ENCODE results near the gene BDH1. TPM values are rescaled to one million over a fixed set of nuclear protein-coding genes. Genes with fewer than 3 reads are reported as not detected.

The BDH1 gene
- total RNA-seq, 1 donor from 2014 or later, result 78.4 TPM

DNA sequence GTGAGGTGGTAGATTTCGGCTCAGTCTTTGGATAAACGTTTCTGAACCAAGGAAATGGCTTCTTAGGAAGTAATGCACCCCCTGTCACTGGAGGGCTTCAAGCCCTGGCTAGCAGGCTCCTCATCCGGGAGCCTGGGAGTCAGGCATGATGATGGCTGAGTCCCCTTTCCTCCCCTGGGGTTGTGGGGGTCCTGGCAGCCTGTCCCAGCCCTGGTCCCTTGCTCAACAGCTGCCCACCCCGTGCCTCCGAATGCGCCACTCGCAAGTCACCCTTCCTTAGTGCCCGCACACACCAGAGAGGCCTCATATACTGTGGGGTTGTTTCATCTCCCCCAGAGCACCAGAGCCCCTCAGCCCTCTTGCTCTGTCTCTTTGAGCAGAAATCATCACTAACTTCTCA lies 48.2 kb downstream of the BDH1 start:
- intact Hi-C loops (cut with micrococcal nuclease), result no loop called here

DNA sequence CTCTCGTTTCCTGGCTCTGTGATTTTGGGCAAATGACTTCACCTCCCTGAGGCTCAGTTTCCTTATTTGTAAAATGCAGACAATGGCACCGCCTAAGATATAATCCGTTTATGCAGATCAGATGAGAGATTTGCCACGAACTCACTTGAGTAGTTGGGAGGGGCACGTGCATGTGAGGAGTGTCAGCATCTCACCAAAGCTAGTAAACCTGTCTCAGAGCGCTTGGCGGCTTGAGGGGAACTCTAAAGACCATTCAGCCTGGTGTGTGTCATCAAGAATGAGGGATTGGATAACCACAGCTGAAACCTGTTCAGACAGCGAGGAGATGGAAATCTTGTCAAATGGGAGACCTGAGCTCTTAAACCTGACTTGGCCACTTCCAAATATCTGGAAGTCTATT lies 48.7 kb downstream of the BDH1 start:
- intact Hi-C loops (cut with micrococcal nuclease), result no loop called here

DNA sequence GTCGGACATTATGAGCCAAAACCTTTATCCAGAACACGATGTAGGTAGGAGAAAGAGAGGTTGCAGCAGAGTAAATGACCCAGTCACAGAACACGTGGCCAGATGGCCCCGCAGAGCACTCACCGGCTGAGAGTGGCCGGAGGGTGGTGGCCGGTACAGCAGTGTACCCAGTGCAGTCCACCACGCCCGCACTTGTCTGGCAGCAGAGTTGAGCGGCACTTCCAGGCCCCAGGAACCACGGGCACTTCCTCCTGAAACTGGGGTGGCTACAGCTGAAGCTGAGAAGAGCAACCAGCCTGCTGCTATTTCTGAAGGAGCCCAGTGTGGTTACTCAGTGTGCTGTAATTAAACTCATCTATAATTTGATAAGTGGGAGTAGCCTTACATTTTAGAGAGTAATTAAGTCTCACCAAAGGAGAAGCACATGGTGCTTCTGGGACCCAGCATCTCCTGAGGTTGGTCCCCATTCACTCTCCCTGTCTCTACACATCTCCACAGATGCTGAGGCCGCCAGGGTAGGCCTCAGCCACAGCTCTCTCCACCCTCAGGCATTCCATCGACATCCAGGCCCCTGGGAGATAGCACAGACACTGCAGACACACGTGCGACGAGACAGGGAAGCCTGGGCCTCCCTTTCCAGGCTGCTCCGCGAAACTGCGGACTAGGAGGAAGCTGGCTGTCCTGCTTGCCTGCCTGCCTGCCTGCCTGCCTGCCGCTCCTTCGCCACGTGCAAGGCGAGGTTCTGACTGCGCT lies 49.8 kb downstream of the BDH1 start:
- intact Hi-C loops (cut with micrococcal nuclease), result no loop called here

GRCh38 chr3:197504641-197505121 lies 51.1 kb downstream of the BDH1 start:
- intact Hi-C loops (cut with micrococcal nuclease), result no loop called here

DNA sequence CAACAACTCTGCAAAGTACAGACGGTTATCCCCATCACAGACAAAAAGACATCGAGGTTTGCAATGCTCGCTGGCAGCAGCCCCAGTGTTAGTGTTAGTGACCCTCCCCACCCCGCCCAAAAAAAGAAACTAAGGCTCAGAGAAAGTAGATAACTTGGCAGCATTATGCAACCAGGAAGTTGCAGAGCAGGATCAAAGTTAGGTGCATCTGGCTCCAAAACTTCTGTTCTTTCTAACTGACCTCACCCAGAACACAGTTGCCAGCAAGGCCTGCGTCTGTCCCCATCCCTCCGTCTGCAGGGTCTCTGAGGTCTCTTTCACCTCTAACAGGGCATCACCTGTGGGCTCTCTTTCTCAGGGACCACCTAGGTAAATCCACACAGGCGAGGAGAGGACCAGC lies 51.5 kb downstream of the BDH1 start:
- intact Hi-C loops (cut with micrococcal nuclease), result no loop called here

DNA sequence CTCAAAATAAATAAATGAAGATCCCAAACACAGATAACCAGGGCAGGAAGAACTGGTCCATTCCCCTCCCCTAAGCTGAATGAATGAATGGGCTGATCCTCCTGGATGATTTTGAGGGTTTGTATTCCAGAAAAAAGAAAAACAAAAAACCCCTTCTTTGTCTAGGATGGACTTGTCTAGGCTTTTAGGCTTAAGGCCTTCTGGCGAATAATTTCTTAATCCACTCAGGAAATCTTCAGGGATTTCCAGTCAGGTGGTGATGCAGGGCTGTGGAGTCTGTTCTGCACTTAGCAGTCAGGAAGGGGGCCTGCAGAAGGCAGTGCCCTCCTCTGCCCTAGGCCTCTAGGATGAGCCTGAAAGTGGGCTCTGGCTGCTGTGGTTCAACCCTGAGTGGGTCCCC lies 52.1 kb downstream of the BDH1 start:
- intact Hi-C loops (cut with micrococcal nuclease), result loop anchor here (2.0 kb wide), 1 partner anchor 279 kb away; no protein-coding TSS in a partner anchor

GRCh38 chr3:197501879-197502620 lies 53.7 kb downstream of the BDH1 start:
- intact Hi-C loops (cut with micrococcal nuclease), result loop anchor here (2.0 kb wide), 1 partner anchor 277 kb away; no protein-coding TSS in a partner anchor

GRCh38 chr3:197501496-197501878 lies 54.3 kb downstream of the BDH1 start:
- intact Hi-C loops (cut with micrococcal nuclease), result no loop called here

DNA sequence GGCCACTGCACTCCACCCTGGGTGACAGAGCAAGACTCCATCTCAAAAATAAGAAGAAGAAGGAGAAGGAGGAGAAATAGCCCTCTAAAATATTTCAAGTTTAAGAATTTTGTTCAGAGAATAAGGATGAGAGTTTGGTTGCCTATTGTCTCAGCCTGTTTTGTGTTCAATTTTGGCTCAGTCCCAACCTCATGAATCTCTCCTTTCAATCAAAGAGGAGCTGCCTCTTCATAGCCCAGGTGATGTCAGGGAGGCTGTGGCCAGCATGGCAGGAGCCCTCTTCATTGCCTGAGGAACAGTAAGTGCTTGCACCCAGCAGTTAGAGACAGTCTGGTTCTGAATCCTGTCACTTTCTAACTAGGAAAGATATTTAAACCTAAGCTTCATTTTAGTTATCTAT lies 55.0 kb downstream of the BDH1 start:
- intact Hi-C loops (cut with micrococcal nuclease), result no loop called here

DNA sequence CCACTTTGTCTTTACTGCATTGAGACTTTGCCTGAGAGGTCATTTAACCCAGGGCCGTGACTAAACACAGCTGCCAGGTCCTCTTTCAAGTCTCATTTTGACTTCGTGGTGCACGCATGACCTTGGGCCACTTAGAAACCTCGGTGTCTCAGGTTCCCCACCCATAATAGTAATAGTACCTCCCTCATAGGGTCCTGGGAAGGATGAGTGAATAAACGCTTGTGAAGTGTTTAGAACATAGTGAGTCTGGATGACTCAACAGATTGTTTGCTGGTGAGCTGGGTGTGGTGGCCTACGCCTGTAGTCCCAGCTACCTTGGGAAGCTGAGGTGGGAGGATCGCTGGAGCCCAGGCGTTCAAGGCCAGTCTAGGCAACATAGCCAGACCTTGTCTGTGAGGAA lies 56.3 kb downstream of the BDH1 start:
- intact Hi-C loops (cut with micrococcal nuclease), result no loop called here

GRCh38 chr3:197498499-197499241 lies 57.1 kb downstream of the BDH1 start:
- intact Hi-C loops (cut with micrococcal nuclease), result no loop called here

- intact Hi-C loops (cut with micrococcal nuclease), result no loop called here
Measured at GRCh38 chr3:197496746-197497125, 59.0 kb downstream of the BDH1 start.

GRCh38 chr3:197495999-197496745 lies 59.6 kb downstream of the BDH1 start:
- intact Hi-C loops (cut with micrococcal nuclease), result no loop called here

GRCh38 chr3:197495499-197495898 lies 60.3 kb downstream of the BDH1 start:
- intact Hi-C loops (cut with micrococcal nuclease), result no loop called here

DNA sequence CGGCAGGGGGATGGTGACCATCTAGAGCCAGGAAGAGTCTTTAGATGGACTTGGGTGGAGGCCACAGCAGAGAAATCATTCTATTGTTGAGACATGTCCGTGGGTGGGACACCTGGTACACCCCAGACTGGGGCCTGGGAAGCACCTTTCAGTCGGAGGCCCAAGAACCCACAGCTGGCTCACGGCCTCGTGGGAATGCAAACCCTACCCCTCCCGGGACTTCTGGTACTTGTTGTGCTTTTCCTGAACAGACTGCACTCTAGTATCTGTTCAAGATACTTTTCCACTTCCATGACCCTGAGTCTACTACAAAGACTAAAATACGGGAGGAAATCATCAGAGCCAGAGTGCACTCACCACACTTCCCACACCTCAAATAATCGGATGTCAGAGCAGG lies 60.7 kb downstream of the BDH1 start:
- intact Hi-C loops (cut with micrococcal nuclease), result no loop called here

DNA sequence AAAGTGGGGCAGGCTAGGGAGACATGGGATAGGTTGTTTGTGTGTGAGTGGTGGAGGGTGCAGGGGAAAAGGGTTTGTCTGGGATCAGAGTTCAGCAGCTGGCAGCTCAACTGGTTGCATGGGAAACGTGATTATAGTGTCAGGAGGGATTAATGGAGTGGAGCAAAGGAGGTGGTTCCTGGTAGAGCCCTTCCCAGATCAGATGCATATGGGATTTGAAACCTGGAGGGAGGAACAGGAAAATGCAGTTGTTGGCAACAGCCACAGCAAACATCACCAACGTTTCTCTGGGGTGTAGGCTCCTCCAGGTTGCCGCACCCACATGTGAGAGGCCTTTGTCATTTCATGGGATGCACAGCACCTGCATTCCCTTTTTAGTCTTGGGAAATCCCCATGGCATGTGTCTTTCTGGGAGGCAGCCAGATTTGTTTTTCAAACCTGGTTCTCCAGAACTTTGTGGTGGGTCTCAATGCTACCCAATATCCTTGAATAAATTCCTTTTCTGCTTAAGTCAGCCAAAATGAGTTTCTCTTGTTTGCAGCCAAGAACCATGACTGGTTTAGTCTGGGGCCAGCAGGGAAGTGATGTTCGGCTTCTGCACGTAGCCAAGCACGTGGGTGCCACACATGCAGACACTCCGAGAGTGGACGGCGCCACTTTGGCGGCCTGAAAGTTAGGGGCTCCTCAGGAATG lies 61.3 kb downstream of the BDH1 start:
- intact Hi-C loops (cut with micrococcal nuclease), result no loop called here

- intact Hi-C loops (cut with micrococcal nuclease), result no loop called here
Measured at GRCh38 chr3:197493049-197493448, 62.7 kb downstream of the BDH1 start.

DNA sequence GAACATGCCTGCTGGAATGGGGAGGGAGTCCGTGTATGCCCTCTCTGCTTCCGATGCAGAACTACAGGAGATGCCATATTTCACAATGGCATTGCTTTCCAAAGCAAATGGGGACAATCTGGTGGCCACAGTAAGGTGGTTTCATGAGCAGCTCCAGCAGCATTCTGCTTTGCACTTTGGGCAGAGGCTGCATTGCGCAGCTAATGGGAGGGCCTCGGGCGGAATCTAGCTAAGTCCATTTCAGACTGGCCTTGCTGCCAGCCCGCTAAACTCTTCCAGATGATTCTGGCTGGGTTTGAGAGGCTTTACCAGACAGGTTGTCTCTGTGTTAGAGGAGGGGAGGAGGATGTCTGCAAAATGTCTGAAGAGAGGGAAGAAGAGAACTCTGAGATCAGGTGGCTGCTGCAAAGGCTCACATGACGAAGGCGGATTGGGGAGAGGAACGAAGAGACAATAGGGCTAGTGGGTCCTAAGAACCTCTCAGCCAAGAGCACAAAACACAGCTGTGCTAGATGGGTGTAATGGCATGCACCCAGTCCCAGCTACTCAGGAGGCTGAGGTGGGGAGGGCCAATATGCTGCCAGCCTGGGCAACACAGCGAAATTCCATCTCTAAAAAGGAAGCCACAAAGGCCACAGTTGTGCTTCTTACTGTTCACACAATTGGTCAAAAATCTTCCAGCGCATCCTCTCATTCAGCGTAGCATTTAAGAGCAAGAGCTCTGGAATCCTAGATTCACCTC lies 63.7 kb downstream of the BDH1 start:
- intact Hi-C loops (cut with micrococcal nuclease), result no loop called here

- intact Hi-C loops (cut with micrococcal nuclease), result no loop called here
Measured at GRCh38 chr3:197491478-197491877, 64.3 kb downstream of the BDH1 start.

Data from T-helper 2 cell treated with Interferon-gamma antibody and Interleukin-4, amounts not matched to agents 100 ng/mL and 5 ng/mL, for 36 hours (primary cell).